ENCODE measurements around the gene NFATC1.

NFATC1 gene

DNA sequence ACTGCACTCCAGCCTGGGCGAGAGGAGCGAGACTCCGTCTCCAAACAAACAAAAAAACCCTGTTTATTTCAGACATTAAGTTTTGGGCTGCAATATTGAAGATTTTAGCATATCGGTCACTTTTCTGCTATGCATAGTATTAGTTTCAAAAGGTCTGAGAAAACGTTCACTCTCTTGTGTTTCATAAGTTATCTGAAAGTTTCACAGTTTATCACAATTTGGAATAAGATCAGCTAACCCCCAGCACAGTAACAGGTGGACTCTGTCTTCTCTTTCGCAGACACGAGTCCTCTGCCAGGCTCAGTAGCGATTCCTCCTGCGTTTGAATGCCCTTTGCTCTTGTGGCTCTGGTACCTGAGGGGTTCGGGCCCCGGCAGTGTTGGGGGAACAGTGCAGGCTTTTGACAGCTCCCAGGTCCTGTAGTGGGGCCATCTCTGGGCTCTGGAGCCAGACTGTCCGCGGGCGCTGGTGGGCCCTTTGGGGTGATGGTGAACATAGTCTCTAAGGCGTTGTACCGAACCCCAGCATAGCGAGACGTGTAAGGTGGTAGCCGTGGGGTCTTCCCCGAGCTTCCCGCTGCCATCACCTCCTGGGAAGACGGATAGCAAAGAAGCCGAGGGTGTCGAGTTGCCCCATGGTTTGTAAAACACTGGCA lies 20.4 kb downstream of the NFATC1 start:
- Histone ChIP-seq H3K27me3 (ENCODE audit: insufficient read depth, poor library complexity, severe bottlenecking) (no peaks in the 10 kb centered on the region), H3K4me3 (ENCODE audit: severe bottlenecking) (no peak overlapping the region), H3K4me1 (ENCODE audit: insufficient read depth, poor library complexity, severe bottlenecking) (no peaks in the 10 kb centered on the region), H3K27ac (ENCODE audit: poor library complexity, severe bottlenecking) (no peak overlapping the region), H3K36me3 (ENCODE audit: low read depth) (no peaks in the 10 kb centered on the region), H3K9me3 (ENCODE audit: severe bottlenecking) (no peaks in the 10 kb centered on the region)
- TF ChIP-seq CTCF (IDR thresholded peaks at IDR 0.05; ENCODE audit: poor library complexity, severe bottlenecking) = no peak
- ATAC-seq (ENCODE audit: low read depth) (no peak), DNase-seq (ENCODE audit: low spot score) (no peak)

DNA sequence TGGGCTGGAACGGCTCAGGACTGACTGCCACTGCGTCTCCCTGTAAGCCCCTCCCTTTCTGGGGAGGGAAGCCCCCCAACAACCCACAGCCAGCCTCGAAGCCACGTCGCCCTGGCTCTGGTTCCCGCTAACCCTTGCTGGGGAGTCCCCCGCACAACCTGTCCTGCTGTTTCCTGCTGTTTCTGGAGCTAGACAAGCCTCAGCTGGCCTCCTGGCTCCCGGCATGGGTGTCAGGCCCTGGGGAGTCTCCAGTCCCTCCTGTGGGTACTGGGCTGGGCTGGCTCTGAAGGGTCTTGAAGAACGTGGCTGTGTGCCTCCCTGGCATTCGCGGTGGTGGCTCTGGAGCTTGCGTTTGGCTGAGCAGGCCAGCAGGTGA lies 20.9 kb downstream of the NFATC1 start:
- no peaks in the 10 kb centered on the region for H3K9me3 ChIP-seq (ENCODE audit: severe bottlenecking)
- no peaks in the 10 kb centered on the region for H3K27me3 ChIP-seq (ENCODE audit: insufficient read depth, poor library complexity, severe bottlenecking)
- ATAC-seq (ENCODE audit: low read depth) (no peak), DNase-seq (ENCODE audit: low spot score) (no peak)
- H3K4me3 ChIP-seq (ENCODE audit: severe bottlenecking) = no peak overlapping the region
- no peak overlapping the region for H3K27ac ChIP-seq (ENCODE audit: poor library complexity, severe bottlenecking)
- no peak for TF ChIP-seq CTCF (IDR thresholded peaks at IDR 0.05; ENCODE audit: poor library complexity, severe bottlenecking)
- no peaks in the 10 kb centered on the region for H3K36me3 ChIP-seq (ENCODE audit: low read depth)
- no peaks in the 10 kb centered on the region for H3K4me1 ChIP-seq (ENCODE audit: insufficient read depth, poor library complexity, severe bottlenecking)

GRCh38 chr18:79418236-79418635 lies 22.5 kb downstream of the NFATC1 start:
- no peak for TF ChIP-seq CTCF (IDR thresholded peaks at IDR 0.05; ENCODE audit: poor library complexity, severe bottlenecking)
- no peak for ATAC-seq (ENCODE audit: low read depth)

GRCh38 chr18:79418642-79419041 lies 22.9 kb downstream of the NFATC1 start:
- no peak for DNase-seq (ENCODE audit: low spot score)
- Histone ChIP-seq H3K9me3 (ENCODE audit: severe bottlenecking) (no peaks in the 10 kb centered on the region), H3K4me1 (ENCODE audit: insufficient read depth, poor library complexity, severe bottlenecking) (no peaks in the 10 kb centered on the region), H3K4me3 (ENCODE audit: severe bottlenecking) (no peak overlapping the region), H3K27ac (ENCODE audit: poor library complexity, severe bottlenecking) (no peak overlapping the region), H3K36me3 (ENCODE audit: low read depth) (no peaks in the 10 kb centered on the region), H3K27me3 (ENCODE audit: insufficient read depth, poor library complexity, severe bottlenecking) (no peaks in the 10 kb centered on the region)
- no peak for TF ChIP-seq CTCF (IDR thresholded peaks at IDR 0.05; ENCODE audit: poor library complexity, severe bottlenecking)
- ATAC-seq (ENCODE audit: low read depth) = no peak

More at GRCh38 chr18:79418236-79418635, 22.5 kb downstream of the NFATC1 start:
- DNase-seq (ENCODE audit: low spot score) = no peak
- H3K27me3 ChIP-seq (ENCODE audit: insufficient read depth, poor library complexity, severe bottlenecking) = no peaks in the 10 kb centered on the region
- H3K9me3 ChIP-seq (ENCODE audit: severe bottlenecking) = no peaks in the 10 kb centered on the region
- no peaks in the 10 kb centered on the region for H3K4me1 ChIP-seq (ENCODE audit: insufficient read depth, poor library complexity, severe bottlenecking)
- no peak overlapping the region for H3K27ac ChIP-seq (ENCODE audit: poor library complexity, severe bottlenecking)
- H3K4me3 ChIP-seq (ENCODE audit: severe bottlenecking) = no peak overlapping the region
- H3K36me3 ChIP-seq (ENCODE audit: low read depth) = no peaks in the 10 kb centered on the region

DNA sequence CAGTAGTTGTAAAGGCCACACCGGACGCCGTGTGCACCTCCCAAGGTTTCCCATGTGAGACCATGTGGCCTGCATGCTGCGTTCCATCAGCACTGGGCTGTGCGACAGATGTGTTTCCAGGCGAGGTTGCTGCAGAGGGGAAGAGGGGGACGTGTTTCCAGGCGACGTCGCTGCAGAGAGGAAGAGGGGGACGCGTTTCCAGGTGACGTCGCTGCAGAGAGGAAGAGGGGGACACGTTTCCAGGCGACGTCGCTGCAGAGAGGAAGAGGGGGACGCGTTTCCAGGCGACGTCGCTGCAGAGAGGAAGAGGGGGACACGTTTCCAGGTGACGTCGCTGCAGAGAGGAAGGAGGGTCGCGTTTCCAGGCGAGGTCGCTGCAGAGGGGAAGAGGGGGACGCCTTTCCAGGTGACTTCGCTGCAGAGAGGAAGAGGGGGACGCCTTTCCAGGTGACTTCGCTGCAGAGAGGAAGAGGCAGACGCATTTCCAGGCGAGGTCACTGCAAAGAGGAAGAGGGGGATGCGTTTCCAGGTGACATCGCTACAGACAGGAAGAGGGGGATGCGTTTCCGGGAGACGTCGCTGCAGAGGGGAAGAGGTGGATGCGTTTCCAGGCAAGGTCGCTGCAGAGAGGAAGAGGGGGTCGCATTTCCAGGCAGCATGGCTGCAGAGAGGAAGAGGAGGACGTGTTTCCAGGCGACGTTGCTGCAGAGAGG lies 24.5 kb downstream of the NFATC1 start:
- Histone ChIP-seq H3K36me3 (ENCODE audit: low read depth) (no peaks in the 10 kb centered on the region), H3K27ac (ENCODE audit: poor library complexity, severe bottlenecking) (no peak overlapping the region), H3K9me3 (ENCODE audit: severe bottlenecking) (no peaks in the 10 kb centered on the region), H3K4me1 (ENCODE audit: insufficient read depth, poor library complexity, severe bottlenecking) (no peaks in the 10 kb centered on the region), H3K27me3 (ENCODE audit: insufficient read depth, poor library complexity, severe bottlenecking) (no peaks in the 10 kb centered on the region), H3K4me3 (ENCODE audit: severe bottlenecking) (no peak overlapping the region)
- ATAC-seq (ENCODE audit: low read depth) (no peak), DNase-seq (ENCODE audit: low spot score) (no peak)
- no peak for TF ChIP-seq CTCF (IDR thresholded peaks at IDR 0.05; ENCODE audit: poor library complexity, severe bottlenecking)
